SJSA1 (cell line): ENCODE data around the gene NDUFV3. TPM values are rescaled to one million over a fixed set of nuclear protein-coding genes. Genes with fewer than 3 reads are reported as not detected.
A peak's percentile ranks its signal among the peaks of the same experiment; 100 is the strongest.

Source experiments
- DNase-seq, 2 experiments: peaks; one replicate each; pipeline ENCODE4 v3.0.0-alpha.2; 2015 to 2020; ENCODE audit warnings: low spot score in 2 of 2, low read depth in 1 of 2
- H3K27ac ChIP-seq: fragments of 250-450 bp; sonication (Bioruptor Pico); 2 replicates; pipeline ENCODE4 v1.5.1; 2020; ENCODE audit warnings: mild to moderate bottlenecking, moderate library complexity
- H3K27me3 ChIP-seq: fragments of 250-450 bp; sonication (Bioruptor Pico); replicated peaks from 2 replicates; pipeline ENCODE4 v1.5.1; 2020; ENCODE audit warnings: mild to moderate bottlenecking, moderate library complexity
- H3K36me3 ChIP-seq: fragments of 250-450 bp; sonication (Bioruptor Pico); 2 replicates; pipeline ENCODE4 v1.5.1; 2020; ENCODE audit warnings: mild to moderate bottlenecking
- H3K4me1 ChIP-seq: fragments of 250-450 bp; sonication (Bioruptor Pico); replicated peaks from 2 replicates; pipeline ENCODE4 v1.6.1; 2021; ENCODE audit warnings: mild to moderate bottlenecking
- H3K4me3 ChIP-seq: fragments of 250-450 bp; sonication (Bioruptor Pico); 2 replicates; pipeline ENCODE4 v1.5.1; 2020; ENCODE audit warnings: mild to moderate bottlenecking
- H3K9me3 ChIP-seq: fragments of 250-450 bp; sonication (Bioruptor Pico); replicated peaks from 2 replicates; pipeline ENCODE4 v1.5.1; 2020; ENCODE audit warnings: mild to moderate bottlenecking
- total RNA-seq: library from RNA; depleted of rRNA; stranded (reverse); fragments of >200 nt; shearing (Covaris generic); gene quantifications from 2 replicates; pipeline ENCODE4 v1.2.3, GENCODE V29; 2014

NDUFV3 gene
- total RNA-seq, 1 experiment from 2014 or later: 54.9 TPM

DNA sequence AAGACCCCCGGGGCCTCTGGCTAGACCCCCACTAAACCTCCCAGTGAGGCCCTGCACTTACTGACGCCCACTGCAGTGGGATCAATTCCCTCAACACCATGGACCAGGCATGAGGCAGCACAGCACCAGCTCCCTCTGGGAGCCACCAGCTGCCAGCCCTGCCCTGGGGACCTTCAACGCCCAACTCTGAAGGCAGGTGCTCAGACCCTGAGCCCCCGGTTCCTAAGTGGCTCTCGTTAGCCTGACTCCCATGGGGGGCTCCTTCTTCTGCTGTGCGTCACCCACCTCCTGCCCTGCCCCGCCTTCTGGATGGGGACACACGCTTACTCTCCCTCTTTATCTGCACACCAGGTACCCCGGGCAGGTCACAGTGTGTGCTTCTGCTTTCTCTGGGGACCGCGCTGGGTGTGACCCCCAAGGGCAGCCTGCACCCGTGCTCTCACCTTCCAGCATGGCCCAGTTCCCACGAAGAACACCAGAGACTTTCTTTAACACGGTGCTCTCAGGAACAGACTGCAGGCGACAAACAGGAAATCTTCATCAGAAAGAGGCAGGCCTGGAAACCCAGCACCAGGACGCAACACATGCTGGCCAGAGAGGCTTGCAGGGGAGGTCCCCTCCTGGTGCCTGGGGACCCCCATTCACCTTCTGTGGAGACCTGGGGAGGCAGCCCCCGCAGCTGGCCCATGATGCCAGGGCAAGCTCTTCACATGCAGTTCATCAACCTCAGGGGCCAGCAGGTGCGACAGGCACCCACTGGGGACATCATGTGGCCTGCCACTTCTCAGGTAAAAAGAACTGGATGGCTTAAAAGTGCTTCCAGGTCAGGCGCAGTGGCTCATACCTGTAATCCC lies 41.1 kb upstream of the NDUFV3 start:
- Histone ChIP-seq H3K4me1 (no peaks in the 10 kb centered on the region), H3K27me3 (no peaks in the 10 kb centered on the region), H3K4me3 (no peak overlapping the region), H3K9me3 (no peaks in the 10 kb centered on the region), H3K36me3 (peaks cover 91% of the 10 kb centered on the region), H3K27ac (no peak overlapping the region)
- peak in 1 of 2 experiments; percentile 42 for DNase-seq

- Histone ChIP-seq H3K27ac (no peak overlapping the region), H3K4me1 (no peaks in the 10 kb centered on the region), H3K27me3 (no peaks in the 10 kb centered on the region), H3K9me3 (no peaks in the 10 kb centered on the region), H3K4me3 (no peak overlapping the region), H3K36me3 (peaks cover 90% of the 10 kb centered on the region)
- peak in 1 of 2 experiments; percentile 43 for DNase-seq
These were observed 40.1 kb upstream of the NDUFV3 start for GRCh38 chr21:42852925-42853570.

GRCh38 chr21:42853621-42854020 lies 39.5 kb upstream of the NDUFV3 start:
- no peak for DNase-seq
- Histone ChIP-seq H3K4me1 (no peaks in the 10 kb centered on the region), H3K36me3 (peaks cover 95% of the 10 kb centered on the region), H3K4me3 (no peak overlapping the region), H3K9me3 (no peaks in the 10 kb centered on the region), H3K27me3 (no peaks in the 10 kb centered on the region), H3K27ac (no peak overlapping the region)

GRCh38 chr21:42854246-42855010 lies 38.7 kb upstream of the NDUFV3 start:
- H3K9me3 ChIP-seq: no peaks in the 10 kb centered on the region
- peaks cover 98% of the 10 kb centered on the region for H3K36me3 ChIP-seq
- H3K4me1 ChIP-seq: no peaks in the 10 kb centered on the region
- no peak overlapping the region for H3K4me3 ChIP-seq
- no peaks in the 10 kb centered on the region for H3K27me3 ChIP-seq
- H3K27ac ChIP-seq: no peak overlapping the region
- no peak for DNase-seq

GRCh38 chr21:42855171-42855936 lies 37.8 kb upstream of the NDUFV3 start:
- H3K27me3 ChIP-seq: no peaks in the 10 kb centered on the region
- DNase-seq: no peak
- H3K9me3 ChIP-seq: no peaks in the 10 kb centered on the region
- no peaks in the 10 kb centered on the region for H3K4me1 ChIP-seq
- no peak overlapping the region for H3K4me3 ChIP-seq
- peaks cover 98% of the 10 kb centered on the region for H3K36me3 ChIP-seq
- H3K27ac ChIP-seq: no peak overlapping the region

- H3K27ac ChIP-seq: no peak overlapping the region
These were observed 37.2 kb upstream of the NDUFV3 start for GRCh38 chr21:42855937-42856335.

DNA sequence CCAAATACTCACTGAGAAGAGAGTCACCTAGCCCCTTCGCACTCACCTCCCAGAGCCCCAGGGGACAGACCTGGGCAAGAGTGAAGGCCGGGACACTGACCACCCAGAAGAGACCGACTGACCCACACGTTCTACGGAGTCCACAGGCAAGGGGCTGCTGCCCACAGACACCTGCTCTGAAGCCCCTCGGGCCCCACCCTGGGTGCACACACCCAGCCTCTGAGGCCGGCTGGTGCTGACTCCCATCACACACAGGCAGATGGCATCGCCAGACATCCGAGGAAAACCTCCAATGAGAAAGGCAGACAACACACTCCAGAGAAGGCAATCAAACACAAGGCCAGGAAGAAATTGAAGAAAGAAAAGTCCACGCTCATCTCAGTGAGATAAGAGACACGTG lies 35.9 kb upstream of the NDUFV3 start:
- Histone ChIP-seq H3K36me3 (peaks cover 92% of the 10 kb centered on the region), H3K9me3 (no peaks in the 10 kb centered on the region)

More at GRCh38 chr21:42855937-42856335, 37.2 kb upstream of the NDUFV3 start:
- Histone ChIP-seq H3K36me3 (peaks cover 98% of the 10 kb centered on the region), H3K9me3 (no peaks in the 10 kb centered on the region), H3K4me1 (no peaks in the 10 kb centered on the region), H3K27me3 (no peaks in the 10 kb centered on the region), H3K4me3 (no peak overlapping the region)
- no peak for DNase-seq

GRCh38 chr21:42858185-42858847 lies 34.8 kb upstream of the NDUFV3 start:
- Histone ChIP-seq H3K9me3 (no peaks in the 10 kb centered on the region), H3K27ac (no peak overlapping the region), H3K27me3 (no peaks in the 10 kb centered on the region), H3K4me3 (no peak overlapping the region), H3K4me1 (no peaks in the 10 kb centered on the region), H3K36me3 (peaks cover 92% of the 10 kb centered on the region)
- no peak for DNase-seq

More for the DNA sequence above, 35.9 kb upstream of the NDUFV3 start:
- Histone ChIP-seq H3K4me3 (no peak overlapping the region), H3K27me3 (no peaks in the 10 kb centered on the region), H3K4me1 (no peaks in the 10 kb centered on the region), H3K27ac (no peak overlapping the region)
- no peak for DNase-seq

GRCh38 chr21:42858957-42859890 lies 33.9 kb upstream of the NDUFV3 start:
- Histone ChIP-seq H3K9me3 (no peaks in the 10 kb centered on the region), H3K27ac (no peak overlapping the region), H3K36me3 (peaks cover 90% of the 10 kb centered on the region)

GRCh38 chr21:42859891-42860230 lies 33.2 kb upstream of the NDUFV3 start:
- Histone ChIP-seq H3K36me3 (peaks cover 87% of the 10 kb centered on the region), H3K27me3 (no peaks in the 10 kb centered on the region), H3K4me3 (no peak overlapping the region), H3K27ac (no peak overlapping the region), H3K9me3 (no peaks in the 10 kb centered on the region), H3K4me1 (no peaks in the 10 kb centered on the region)
- DNase-seq: no peak

More at GRCh38 chr21:42858957-42859890, 33.9 kb upstream of the NDUFV3 start:
- no peak for DNase-seq
- Histone ChIP-seq H3K4me3 (no peak overlapping the region), H3K4me1 (no peaks in the 10 kb centered on the region), H3K27me3 (no peaks in the 10 kb centered on the region)

GRCh38 chr21:42860345-42860744 lies 32.8 kb upstream of the NDUFV3 start:
- no peak for DNase-seq
- Histone ChIP-seq H3K36me3 (peaks cover 87% of the 10 kb centered on the region), H3K4me1 (no peaks in the 10 kb centered on the region)

DNA sequence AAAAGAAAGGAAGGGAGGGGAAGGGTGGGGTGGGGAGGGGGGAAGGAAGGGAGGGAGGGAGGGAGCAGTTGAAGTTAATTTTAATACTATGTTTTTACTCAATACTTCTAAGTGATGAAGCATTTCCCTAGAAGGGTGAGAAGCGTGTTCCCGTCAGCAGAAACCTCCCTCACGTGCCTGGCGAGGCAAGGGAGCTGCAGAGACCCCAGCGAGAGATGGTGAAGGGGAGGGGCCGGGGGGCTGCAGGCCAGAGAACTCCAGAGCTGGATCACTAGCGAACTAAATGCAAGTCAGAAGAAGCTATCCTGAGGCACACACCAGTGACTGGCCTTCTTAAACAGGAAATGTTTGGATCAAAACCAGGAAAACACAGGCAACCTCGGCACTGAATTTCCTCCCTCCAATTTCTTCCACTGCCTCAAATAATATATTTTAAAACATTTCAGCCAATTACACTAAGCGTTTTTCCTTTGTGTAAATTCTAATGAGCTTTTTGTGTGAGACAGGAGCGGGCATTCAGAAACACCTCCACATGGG lies 31.7 kb upstream of the NDUFV3 start:
- no peak for DNase-seq
- no peaks in the 10 kb centered on the region for H3K4me1 ChIP-seq
- no peak overlapping the region for H3K4me3 ChIP-seq
- no peaks in the 10 kb centered on the region for H3K9me3 ChIP-seq
- H3K36me3 ChIP-seq: peaks cover 84% of the 10 kb centered on the region
- H3K27ac ChIP-seq: no peak overlapping the region
- no peaks in the 10 kb centered on the region for H3K27me3 ChIP-seq

More at GRCh38 chr21:42860345-42860744, 32.8 kb upstream of the NDUFV3 start:
- H3K27me3 ChIP-seq: no peaks in the 10 kb centered on the region
- H3K27ac ChIP-seq: no peak overlapping the region
- H3K4me3 ChIP-seq: no peak overlapping the region
- no peaks in the 10 kb centered on the region for H3K9me3 ChIP-seq
